GM12878 (cell line): ENCODE results near the gene HSD17B11. TPM values are rescaled to one million over a fixed set of nuclear protein-coding genes. Genes with fewer than 3 reads are reported as not detected.
"Not testable (repeated sequence)": the region's sequence is repeated elsewhere in the genome, so short reads cannot be mapped to it uniquely, and the experiment has no call there.

ENCODE experiments used
- ATAC-seq: fragments of 200-7000 bp; cut with Tn5 transposase; 3 replicates; pipeline ENCODE4 v1.9.1; 2020; ENCODE audit warnings: mild to moderate bottlenecking, moderate library complexity
- BruUV-seq: library from RNA; stranded (reverse); fragments of 400-500 nt; replicated peaks from 2 replicates; lab custom pipeline; 2021; lab: Mats Ljungman, UMichigan
- CTCF ChIA-PET: fragments of 300-600 bp; sonication (Branson Sonifier 250); formaldehyde crosslinking; extraction: SDS; loops from one replicate; lab custom pipeline; 2021; ENCODE audit warnings: inconsistent platforms; lab: Yijun Ruan, JAX
- POLR2A ChIA-PET: fragments of 350-600 bp; formaldehyde crosslinking; extraction: SDS; loops from one replicate; lab custom pipeline; 2021; ENCODE audit warnings: inconsistent platforms; lab: Charles Lee
- RAD21 ChIA-PET: fragments of 300-600 bp; sonication (Branson Sonifier 250); formaldehyde crosslinking; loops from one replicate; lab custom pipeline; 2023; ENCODE audit warnings: antibody characterized with exemption; ENCODE audit not compliant: unreplicated experiment; lab: Charles Lee
- SMC1A ChIA-PET: fragments of 300-600 bp; sonication (Branson Sonifier 250); formaldehyde crosslinking; loops from one replicate; lab custom pipeline; 2023; ENCODE audit not compliant: unreplicated experiment, uncharacterized antibody; lab: Charles Lee
- DNase-seq: peaks from one replicate; pipeline ENCODE4 v3.0.0-alpha.2; 2011; ENCODE audit warnings: low read depth, low spot score
- FAIRE-seq: peaks from 3 replicates; lab custom pipeline; 2011; peaks lifted over from hg19 to GRCh38; lab: Jason Lieb, UNC
- H2AFZ ChIP-seq: 2 replicates; pipeline ENCODE4 v1.6.0; 2011; ENCODE audit warnings: low read depth, low read length, control low read depth; ENCODE audit not compliant: control insufficient read depth
- H3K27ac ChIP-seq: 2 replicates; pipeline ENCODE4 v1.5.1; 2011; ENCODE audit warnings: control low read depth; ENCODE audit not compliant: control insufficient read depth, insufficient read depth
- H3K27me3 ChIP-seq, 2 experiments: replicated peaks in 1 of 2; 2 replicates each; pipeline versions ENCODE4 v1.6.0 to v1.6.1; 2011; ENCODE audit warnings: low read length in 1 of 2; ENCODE audit not compliant: control insufficient read depth in 2 of 2, insufficient read depth in 2 of 2
- H3K36me3 ChIP-seq, 2 experiments: 2 replicates each; pipeline ENCODE4 v1.5.1; 2011; ENCODE audit warnings: low read length in 1 of 2; ENCODE audit not compliant: control insufficient read depth in 2 of 2, insufficient read depth in 2 of 2
- H3K4me1 ChIP-seq: 2 replicates; pipeline ENCODE4 v1.6.1; 2011; ENCODE audit warnings: mild to moderate bottlenecking, low read length, moderate library complexity, mixed read lengths; ENCODE audit not compliant: control insufficient read depth, insufficient read depth
- H3K4me2 ChIP-seq: 2 replicates; pipeline ENCODE4 v1.6.0; 2011; ENCODE audit warnings: control low read depth; ENCODE audit not compliant: control insufficient read depth, insufficient read depth
- H3K4me3 ChIP-seq: fragments of 200-600 bp; sonication (generic); 2 replicates; pipeline ENCODE4 v1.5.1; 2016
- H3K79me2 ChIP-seq: 2 replicates; pipeline ENCODE4 v1.6.0; 2011; ENCODE audit warnings: low read length; ENCODE audit not compliant: control insufficient read depth, insufficient read depth
- H3K9ac ChIP-seq: 2 replicates; pipeline ENCODE4 v1.8.0; 2011; ENCODE audit warnings: low read length, control low read depth, mixed read lengths; ENCODE audit not compliant: control insufficient read depth, insufficient read depth
- H3K9me3 ChIP-seq: replicated peaks from 3 replicates; pipeline ENCODE4 v1.5.1; 2011; ENCODE audit warnings: mild to moderate bottlenecking, low read length; ENCODE audit not compliant: control insufficient read depth, insufficient read depth
- H4K20me1 ChIP-seq: 2 replicates; pipeline ENCODE4 v1.6.0; 2011; ENCODE audit not compliant: control insufficient read depth, insufficient read depth
- EZH2 ChIP-seq: IDR thresholded peaks from 2 replicates; pipeline ENCODE4 v1.6.1; 2012; ENCODE audit warnings: low read depth, mild to moderate bottlenecking, control low read depth, inconsistent platforms, low read length, borderline replicate concordance; ENCODE audit not compliant: control insufficient read depth
- FOS ChIP-seq: IDR thresholded peaks from 3 replicates; pipeline ENCODE4 v1.6.1; 2011; ENCODE audit warnings: borderline replicate concordance; ENCODE audit not compliant: insufficient read length; ENCODE audit errors: extremely low read depth
- HSF1 ChIP-seq: fragments of 150-350 bp; IDR thresholded peaks from 2 replicates; pipeline ENCODE4 v1.6.1; 2014; ENCODE audit warnings: mild to moderate bottlenecking, low read depth, low read length
- IRF4 ChIP-seq: IDR thresholded peaks from 2 replicates; pipeline ENCODE4 v1.6.1; 2011; ENCODE audit warnings: low read depth, low read length
- IRF5 ChIP-seq: fragments of 450-650 bp; IDR thresholded peaks from 2 replicates; pipeline ENCODE4 v1.6.1; 2017; ENCODE audit warnings: borderline replicate concordance
- JUND ChIP-seq: IDR thresholded peaks from 2 replicates; pipeline ENCODE4 v1.6.1; 2012; ENCODE audit warnings: low read depth, mild to moderate bottlenecking, low read length, improper control_type of control experiment, moderate library complexity
- MYC ChIP-seq: IDR thresholded peaks from 2 replicates; pipeline ENCODE4 v1.6.1; 2011; ENCODE audit warnings: mild to moderate bottlenecking, low read length, moderate library complexity, inconsistent platforms; ENCODE audit not compliant: insufficient read depth, insufficient replicate concordance, insufficient read length, severe bottlenecking
- NR2F1 ChIP-seq: fragments of 450-650 bp; conservative IDR thresholded peaks from 2 replicates; pipeline ENCODE4 v1.6.1; 2017; ENCODE audit warnings: mild to moderate bottlenecking
- STAT3 ChIP-seq: IDR thresholded peaks from 2 replicates; pipeline ENCODE4 v1.6.1; 2011; ENCODE audit warnings: low read depth, low read length, improper control_type of control experiment
- WGBS: methylation state at CpG from one replicate; pipeline ENCODE4 v1.1.6; 2016; ENCODE audit warnings: low lambda C conversion rate; ENCODE audit not compliant: insufficient replicate concordance, insufficient coverage; ENCODE audit errors: missing lambda C conversion rate; 5-methylcytosine and 5-hydroxymethylcytosine counted together
- in situ Hi-C: fragments of 300-500 bp; cut with MboI; formaldehyde crosslinking; loops from 9 replicates; pipeline ENCODE4 v1.14.3; 2018; ENCODE audit warnings: mixed read lengths
- intact Hi-C: fragments of 100-400 bp; cut with micrococcal nuclease; formaldehyde crosslinking; loops from one replicate; pipeline ENCODE4 v1.14.2; 2022; ENCODE audit not compliant: unreplicated experiment
- polyA plus RNA-seq, 11 experiments: library from polyadenylated mRNA; depleted of rRNA in 4 of 11; unstranded in 6 of 11; stranded (reverse) in 5 of 11; fragments of >200 nt; fragmentation: Nextera tagmentation in 4 of 11; fragmentation: Illumina TruSeq in 1 of 11; extraction: Ambion mirVana in 4 of 11; extraction: Trizol in 1 of 11; gene quantifications; 1 replicate in 1 of 11; 2 replicates in 10 of 11; pipeline versions ENCODE4 v1.2.1 to v1.2.3, GENCODE V29; 2011 to 2016; ENCODE audit warnings: inconsistent platforms in 2 of 11, missing spikeins in 2 of 11, low read depth in 1 of 11
- total RNA-seq, 4 experiments: library from RNA; depleted of rRNA in 3 of 4; stranded (reverse); fragments of >200 nt in 3 of 4; fragmentation: Illumina TruSeq in 1 of 4; extraction: Trizol in 1 of 4; gene quantifications; 2 replicates each; pipeline versions ENCODE4 v1.2.1 to v1.2.3, GENCODE V29; 2013 to 2021

Gene HSD17B11
- total and polyA plus RNA-seq, 10 of the 15 experiments (the other 5 are each of a cell fraction or from before 2014, with no cell fraction given), result 10.3 to 29.5 (median 17.7) TPM

DNA sequence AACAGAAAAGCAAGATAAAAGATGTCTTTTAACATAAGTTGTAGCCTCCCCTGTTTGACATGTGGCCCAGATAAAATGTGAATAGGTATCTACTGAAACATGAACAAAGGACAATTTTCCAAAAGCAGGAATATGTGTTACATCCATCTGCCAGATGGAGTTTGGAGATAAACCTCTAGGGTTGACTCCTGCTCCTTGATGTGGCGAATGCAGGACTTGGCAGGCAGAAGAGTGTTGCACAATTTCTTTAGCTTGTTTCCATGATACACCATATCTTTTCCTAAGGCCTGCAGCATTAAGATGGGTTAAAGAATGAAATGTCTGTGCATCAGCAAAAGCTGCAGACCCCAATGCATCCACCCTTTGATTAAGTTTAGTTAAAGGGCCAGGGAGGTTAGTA, 12.7 kb upstream of the HSD17B11 start:
- FAIRE-seq, H3K79me2 ChIP-seq, H3K4me1 ChIP-seq, intact Hi-C loops, H2AFZ ChIP-seq, DNase-seq, H3K36me3 ChIP-seq, H3K27me3 ChIP-seq, POLR2A ChIA-PET, BruUV-seq, H3K27ac ChIP-seq, H3K9ac ChIP-seq, RAD21 ChIA-PET, H3K9me3 ChIP-seq, H4K20me1 ChIP-seq, in situ Hi-C loops, H3K4me2 ChIP-seq, H3K4me3 ChIP-seq, SMC1A ChIA-PET, ATAC-seq: not testable (repeated sequence)
- CTCF ChIA-PET, result interaction anchor here (1.4 kb wide), 1 partner anchor 13 kb away, joined by 3 read pairs; the partner anchor contains the start of gene HSD17B11
- WGBS, result 0% methylated on average over 1 of the region's 1 CpG

DNA sequence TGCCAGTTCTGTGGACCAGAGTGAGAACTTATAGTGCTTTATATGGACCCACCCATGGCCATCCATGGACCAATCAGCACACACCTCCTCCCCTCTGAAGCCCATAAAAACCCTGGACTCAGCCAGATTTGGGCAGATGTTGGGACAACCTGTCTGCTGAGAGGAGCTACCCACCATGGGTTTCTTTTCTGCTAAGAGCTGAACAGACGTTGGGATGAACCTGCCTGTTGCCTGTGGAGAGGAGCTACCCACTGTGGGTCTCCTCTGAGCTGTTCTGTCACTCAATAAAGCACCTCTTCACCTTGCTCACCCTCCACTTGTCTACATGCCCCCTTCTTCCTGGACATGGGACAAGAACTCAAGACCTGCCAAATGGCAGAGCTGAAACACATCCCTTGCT, 9.0 kb upstream of the HSD17B11 start:
- intact Hi-C loops, result no loop called here
- TF ChIP-seq IRF4 (no peak), HSF1 (no peak), STAT3 (no peak), IRF5 (no peak), MYC (no peak), EZH2 (no peak), JUND (no peak), NR2F1 (no peak), FOS (no peak)

More for the DNA sequence above, 9.0 kb upstream of the HSD17B11 start:
- no peak overlapping the region for H3K4me3 ChIP-seq
- DNase-seq, result no peak
- no peak for ATAC-seq
- no peaks in the 10 kb centered on the region for H4K20me1 ChIP-seq
- no peaks in the 10 kb centered on the region for H3K36me3 ChIP-seq
- ChIA-PET POLR2A (interaction anchor here (1.2 kb wide), 1 partner anchor 16 kb away, joined by 3 read pairs; no protein-coding TSS in a partner anchor), SMC1A (interaction anchor here (1.0 kb wide), 1 partner anchor 65 kb away, joined by 3 read pairs; no protein-coding TSS in a partner anchor), CTCF (interaction anchor here (1.6 kb wide), 1 partner anchor 24 kb away, joined by 8 read pairs; no protein-coding TSS in a partner anchor), RAD21 (no interaction called here)
- H3K27me3 ChIP-seq, result no peaks in the 10 kb centered on the region
- H3K9ac ChIP-seq, result no peak overlapping the region
- H3K4me1 ChIP-seq, result no peaks in the 10 kb centered on the region
- no peak overlapping the region for H2AFZ ChIP-seq
- no peak overlapping the region for H3K4me2 ChIP-seq
- in situ Hi-C loops, result no loop called here
- 0% methylated on average over 1 of the region's 1 CpG for WGBS
- no TSS peak for BruUV-seq
- no peak for FAIRE-seq
- H3K79me2 ChIP-seq, result no peaks in the 10 kb centered on the region
- H3K27ac ChIP-seq, result no peak overlapping the region
- H3K9me3 ChIP-seq, result peaks cover 4% of the 10 kb centered on the region; the same call in 2 of the 3 replicates
